ENCODE measurements around the gene SERTAD2.

SERTAD2 gene

GRCh38 chr2:64631771-64632170, 21.9 kb downstream of the SERTAD2 start:
- no peak for DNase-seq (ENCODE audit: low read depth in 1 of 2, low spot score in 1 of 2)
- no peak for TF ChIP-seq SPI1 (IDR thresholded peaks at IDR 0.05; ENCODE audit: borderline replicate concordance, low read depth)
- TF ChIP-seq REST (IDR thresholded peaks at IDR 0.05; ENCODE audit: insufficient replicate concordance, low read depth), result no peak
- no peak for TF ChIP-seq POLR2AphosphoS5 (IDR thresholded peaks at IDR 0.05; ENCODE audit: low read depth)
- TF ChIP-seq, protein P1, sequence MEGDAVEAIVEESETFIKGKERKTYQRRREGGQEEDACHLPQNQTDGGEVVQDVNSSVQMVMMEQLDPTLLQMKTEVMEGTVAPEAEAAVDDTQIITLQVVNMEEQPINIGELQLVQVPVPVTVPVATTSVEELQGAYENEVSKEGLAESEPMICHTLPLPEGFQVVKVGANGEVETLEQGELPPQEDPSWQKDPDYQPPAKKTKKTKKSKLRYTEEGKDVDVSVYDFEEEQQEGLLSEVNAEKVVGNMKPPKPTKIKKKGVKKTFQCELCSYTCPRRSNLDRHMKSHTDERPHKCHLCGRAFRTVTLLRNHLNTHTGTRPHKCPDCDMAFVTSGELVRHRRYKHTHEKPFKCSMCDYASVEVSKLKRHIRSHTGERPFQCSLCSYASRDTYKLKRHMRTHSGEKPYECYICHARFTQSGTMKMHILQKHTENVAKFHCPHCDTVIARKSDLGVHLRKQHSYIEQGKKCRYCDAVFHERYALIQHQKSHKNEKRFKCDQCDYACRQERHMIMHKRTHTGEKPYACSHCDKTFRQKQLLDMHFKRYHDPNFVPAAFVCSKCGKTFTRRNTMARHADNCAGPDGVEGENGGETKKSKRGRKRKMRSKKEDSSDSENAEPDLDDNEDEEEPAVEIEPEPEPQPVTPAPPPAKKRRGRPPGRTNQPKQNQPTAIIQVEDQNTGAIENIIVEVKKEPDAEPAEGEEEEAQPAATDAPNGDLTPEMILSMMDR (IDR thresholded peaks at IDR 0.05; ENCODE audit: insufficient read depth, low read length), result no peak
- no peak for TF ChIP-seq GABPA (IDR thresholded peaks at IDR 0.05; ENCODE audit: low read depth)
- Histone ChIP-seq H3K27me3 (ENCODE audit: insufficient read depth, poor library complexity, severe bottlenecking) (no peaks in the 10 kb centered on the region), H3K27ac (replicated peaks) (no peak overlapping the region), H3K4me3 (replicated peaks; ENCODE audit: insufficient read depth, low read length) (no peak overlapping the region)

DNA sequence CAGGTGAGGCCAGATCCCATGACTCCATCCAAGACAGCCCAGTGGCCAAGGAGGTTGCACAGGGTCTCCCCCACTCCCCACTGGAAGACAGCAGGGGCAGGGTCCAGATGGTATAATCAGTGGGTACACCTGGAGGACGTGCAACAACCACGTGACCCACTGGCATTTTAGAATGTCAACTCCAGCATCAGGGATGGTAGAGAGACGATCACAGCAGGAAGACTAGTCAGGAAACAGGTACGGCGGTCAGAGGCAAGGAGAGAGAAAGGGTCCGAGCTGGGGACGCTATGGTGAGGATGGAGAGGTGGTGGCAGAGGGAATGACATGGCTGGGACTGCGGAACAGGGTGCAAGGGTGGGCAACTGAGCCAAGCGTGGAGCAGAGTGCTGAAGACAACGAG, 23.0 kb downstream of the SERTAD2 start:
- no peak for TF ChIP-seq GABPA (IDR thresholded peaks at IDR 0.05; ENCODE audit: low read depth)
- no peak; the same call in 1 of the 2 replicates for TF ChIP-seq POLR2AphosphoS5 (IDR thresholded peaks at IDR 0.05; ENCODE audit: low read depth)
- TF ChIP-seq, protein P1 (IDR thresholded peaks at IDR 0.05; ENCODE audit: insufficient read depth, low read length), result no peak
- no peak for TF ChIP-seq REST (IDR thresholded peaks at IDR 0.05; ENCODE audit: insufficient replicate concordance, low read depth)
- no peak for TF ChIP-seq SPI1 (IDR thresholded peaks at IDR 0.05; ENCODE audit: borderline replicate concordance, low read depth)
- Histone ChIP-seq H3K4me3 (replicated peaks; ENCODE audit: insufficient read depth, low read length) (no peak overlapping the region), H3K27ac (replicated peaks) (no peak overlapping the region), H3K27me3 (ENCODE audit: insufficient read depth, poor library complexity, severe bottlenecking) (no peaks in the 10 kb centered on the region)
- no peak for DNase-seq (ENCODE audit: low read depth in 1 of 2, low spot score in 1 of 2)

- DNase-seq (ENCODE audit: low read depth in 1 of 2, low spot score in 1 of 2), result no peak
- H3K27ac ChIP-seq (replicated peaks), result no peak overlapping the region
- no peak overlapping the region for H3K4me3 ChIP-seq (replicated peaks; ENCODE audit: insufficient read depth, low read length)
- TF ChIP-seq POLR2AphosphoS5 (IDR thresholded peaks at IDR 0.05; ENCODE audit: low read depth) (no peak), GABPA (IDR thresholded peaks at IDR 0.05; ENCODE audit: low read depth) (no peak), REST (IDR thresholded peaks at IDR 0.05; ENCODE audit: insufficient replicate concordance, low read depth) (no peak), SPI1 (IDR thresholded peaks at IDR 0.05; ENCODE audit: borderline replicate concordance, low read depth) (no peak)
- TF ChIP-seq, protein P1 (IDR thresholded peaks at IDR 0.05; ENCODE audit: insufficient read depth, low read length), result no peak
- H3K27me3 ChIP-seq (ENCODE audit: insufficient read depth, poor library complexity, severe bottlenecking), result no peaks in the 10 kb centered on the region
These were observed 23.8 kb downstream of the SERTAD2 start for GRCh38 chr2:64629875-64630274.
